Neural progenitor cell (in vitro differentiated cells): Measurements from ENCODE around the gene PTPRN2. TPM values are rescaled to one million over a fixed set of nuclear protein-coding genes. Genes with fewer than 3 reads are reported as not detected.

Experiments
- DNase-seq: peaks from one replicate; pipeline ENCODE4 v3.0.0-alpha.2; 2016; ENCODE audit warnings: low spot score
- H2AFZ ChIP-seq: fragments of 200-600 bp; sonication (generic); replicated peaks from 2 replicates; pipeline ENCODE4 v1.6.1; 2016; ENCODE audit warnings: antibody characterized with exemption
- H3F3A ChIP-seq: fragments of 200-600 bp; sonication (generic); 2 replicates; pipeline ENCODE4 v1.6.1; 2016; ENCODE audit warnings: antibody characterized with exemption, low read depth
- H3K27ac ChIP-seq: fragments of 200-600 bp; sonication (generic); 2 replicates; pipeline ENCODE4 v1.5.1; 2016; ENCODE audit warnings: mild to moderate bottlenecking
- H3K27me3 ChIP-seq: fragments of 200-600 bp; sonication (generic); 2 replicates; pipeline ENCODE4 v1.6.1; 2016; ENCODE audit warnings: mild to moderate bottlenecking, moderate library complexity
- H3K36me3 ChIP-seq: fragments of 200-600 bp; sonication (generic); 2 replicates; pipeline ENCODE4 v1.5.1; 2016
- H3K4me1 ChIP-seq: fragments of 200-600 bp; sonication (generic); 2 replicates; pipeline ENCODE4 v1.6.1; 2016; ENCODE audit warnings: mixed run types
- H3K4me2 ChIP-seq: fragments of 200-600 bp; sonication (generic); 2 replicates; pipeline ENCODE4 v1.6.1; 2016
- H3K4me3 ChIP-seq: fragments of 200-600 bp; sonication (generic); 2 replicates; pipeline ENCODE4 v1.5.1; 2016
- H3K79me2 ChIP-seq: fragments of 200-600 bp; sonication (generic); 2 replicates; pipeline ENCODE4 v1.6.1; 2016; ENCODE audit warnings: low read depth
- H3K9ac ChIP-seq: fragments of 200-600 bp; sonication (generic); 2 replicates; pipeline ENCODE4 v1.6.1; 2016
- H3K9me3 ChIP-seq: fragments of 200-600 bp; sonication (generic); 2 replicates; pipeline ENCODE4 v1.5.1; 2016; ENCODE audit warnings: low read depth
- H4K20me1 ChIP-seq: fragments of 200-600 bp; sonication (generic); 2 replicates; pipeline ENCODE4 v1.6.1; 2016; ENCODE audit warnings: low read depth
- H3K27ac Mint-ChIP-seq: 3 replicates; pipeline ENCODE4 v1.8.0; 2021; ENCODE audit warnings: mixed read lengths
- H3K27me3 Mint-ChIP-seq: 2 replicates; pipeline ENCODE4 v1.8.0; 2022; ENCODE audit warnings: low read depth, mild to moderate bottlenecking, inconsistent platforms, moderate library complexity, mixed read lengths; ENCODE audit not compliant: insufficient read depth
- H3K36me3 Mint-ChIP-seq: 3 replicates; pipeline ENCODE4 v1.8.0; 2021; ENCODE audit warnings: mixed read lengths
- H3K4me1 Mint-ChIP-seq: 3 replicates; pipeline ENCODE4 v1.8.0; 2021; ENCODE audit warnings: mixed read lengths
- H3K4me3 Mint-ChIP-seq: 3 replicates; pipeline ENCODE4 v1.8.0; 2021; ENCODE audit warnings: mild to moderate bottlenecking, moderate library complexity, mixed read lengths
- H3K9me3 Mint-ChIP-seq: 3 replicates; pipeline ENCODE4 v1.8.0; 2020; ENCODE audit warnings: mixed read lengths
- EZH2 ChIP-seq: fragments of 200-600 bp; sonication (generic); IDR thresholded peaks from 2 replicates; pipeline ENCODE4 v1.6.1; 2017; ENCODE audit warnings: antibody characterized with exemption, mild to moderate bottlenecking, moderate library complexity
- EZH2phosphoT487 ChIP-seq: fragments of 200-600 bp; sonication (generic); IDR thresholded peaks from 2 replicates; pipeline ENCODE4 v1.6.1; 2017; ENCODE audit warnings: antibody characterized with exemption
- total RNA-seq: library from RNA; depleted of rRNA; stranded (reverse); fragments of >200 nt; gene quantifications from 2 replicates; pipeline ENCODE4 v1.2.3, GENCODE V29; 2015; ENCODE audit warnings: low replicate concordance
- TF ChIP-seq, protein P1 (sequence below): fragments of 200-600 bp; sonication (generic); IDR thresholded peaks from 2 replicates; pipeline ENCODE4 v1.5.1; 2017; ENCODE audit warnings: antibody characterized with exemption, mild to moderate bottlenecking

Gene PTPRN2
- total RNA-seq, 1 donor from 2014 or later = 3.0 TPM

DNA sequence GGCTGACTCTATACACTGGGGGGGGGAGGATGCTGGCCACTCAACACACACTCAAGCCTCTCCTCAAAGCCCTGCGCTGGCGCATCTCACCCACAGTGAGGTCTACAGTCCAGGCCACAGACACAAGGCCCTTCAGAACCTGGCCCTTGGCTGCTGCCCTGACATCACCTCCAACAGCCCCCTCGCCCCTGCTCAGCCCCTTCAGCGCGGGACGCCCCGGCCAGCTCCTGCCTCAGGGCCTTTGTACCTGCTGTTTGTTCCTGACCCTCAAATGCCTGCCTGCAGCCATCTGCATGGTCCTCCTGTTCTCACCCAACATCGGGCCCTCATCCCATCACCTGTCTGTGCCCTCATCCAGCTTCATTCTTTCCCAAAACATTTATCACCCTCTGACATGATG is 678.3 kb downstream of the PTPRN2 start:
- Mint-ChIP-seq H3K4me3 (no peak overlapping the region), H3K27me3 (peaks cover 5% of the 10 kb centered on the region), H3K27ac (no peak overlapping the region), H3K36me3 (no peaks in the 10 kb centered on the region), H3K9me3 (peaks cover 12% of the 10 kb centered on the region), H3K4me1 (peaks cover 11% of the 10 kb centered on the region)
- Histone ChIP-seq H2AFZ (no peak overlapping the region), H3K4me1 (peaks cover 9% of the 10 kb centered on the region), H3K27ac (no peak overlapping the region), H3K9ac (no peak overlapping the region), H3K27me3 (no peaks in the 10 kb centered on the region), H4K20me1 (no peaks in the 10 kb centered on the region), H3K36me3 (no peaks in the 10 kb centered on the region), H3K9me3 (peaks cover 3% of the 10 kb centered on the region), H3F3A (peaks cover 4% of the 10 kb centered on the region), H3K79me2 (no peaks in the 10 kb centered on the region), H3K4me2 (no peak overlapping the region), H3K4me3 (no peak overlapping the region)
- no peak for DNase-seq
- TF ChIP-seq, protein P1, sequence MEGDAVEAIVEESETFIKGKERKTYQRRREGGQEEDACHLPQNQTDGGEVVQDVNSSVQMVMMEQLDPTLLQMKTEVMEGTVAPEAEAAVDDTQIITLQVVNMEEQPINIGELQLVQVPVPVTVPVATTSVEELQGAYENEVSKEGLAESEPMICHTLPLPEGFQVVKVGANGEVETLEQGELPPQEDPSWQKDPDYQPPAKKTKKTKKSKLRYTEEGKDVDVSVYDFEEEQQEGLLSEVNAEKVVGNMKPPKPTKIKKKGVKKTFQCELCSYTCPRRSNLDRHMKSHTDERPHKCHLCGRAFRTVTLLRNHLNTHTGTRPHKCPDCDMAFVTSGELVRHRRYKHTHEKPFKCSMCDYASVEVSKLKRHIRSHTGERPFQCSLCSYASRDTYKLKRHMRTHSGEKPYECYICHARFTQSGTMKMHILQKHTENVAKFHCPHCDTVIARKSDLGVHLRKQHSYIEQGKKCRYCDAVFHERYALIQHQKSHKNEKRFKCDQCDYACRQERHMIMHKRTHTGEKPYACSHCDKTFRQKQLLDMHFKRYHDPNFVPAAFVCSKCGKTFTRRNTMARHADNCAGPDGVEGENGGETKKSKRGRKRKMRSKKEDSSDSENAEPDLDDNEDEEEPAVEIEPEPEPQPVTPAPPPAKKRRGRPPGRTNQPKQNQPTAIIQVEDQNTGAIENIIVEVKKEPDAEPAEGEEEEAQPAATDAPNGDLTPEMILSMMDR = no peak
- TF ChIP-seq EZH2 = no peak
- TF ChIP-seq EZH2phosphoT487 = no peak

DNA sequence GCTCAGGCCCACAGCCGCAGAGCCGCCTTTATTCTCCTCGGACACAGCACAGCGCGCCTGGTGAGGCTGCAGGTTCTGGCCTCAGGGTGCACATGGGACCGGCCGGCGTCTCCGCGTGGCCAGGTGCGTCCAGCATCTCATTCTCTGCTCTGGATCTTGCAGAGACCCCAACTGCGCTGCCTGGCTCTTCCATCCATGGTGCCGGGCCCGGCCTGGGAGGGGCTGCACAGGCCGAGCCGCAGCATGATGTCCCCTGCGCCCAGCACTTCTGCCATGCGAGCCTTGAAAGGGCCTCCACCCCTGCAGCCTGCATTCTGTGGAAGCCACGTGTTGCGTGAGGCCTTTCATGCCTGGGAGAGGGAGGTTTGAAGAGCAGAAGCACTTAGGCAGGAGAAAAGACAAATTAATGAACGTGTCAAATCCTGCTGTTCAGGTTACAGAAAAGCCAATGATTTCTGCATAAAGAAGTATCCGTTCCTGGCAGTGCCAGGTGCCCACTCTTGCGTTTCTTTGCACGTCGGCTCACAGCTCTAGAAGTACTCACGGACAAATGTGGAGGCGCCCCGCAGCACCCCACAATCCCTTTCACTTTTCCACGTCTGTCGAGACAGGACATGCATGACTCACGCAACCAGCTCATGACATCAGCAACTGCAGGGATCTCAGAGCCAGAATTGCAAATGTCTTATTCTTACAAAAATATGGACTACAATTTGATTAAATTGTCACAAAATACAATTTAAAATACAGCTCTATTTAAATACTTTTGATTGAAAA is 679.4 kb downstream of the PTPRN2 start:
- Mint-ChIP-seq H3K4me1 (peaks cover 18% of the 10 kb centered on the region), H3K4me3 (no peak overlapping the region)

DNA sequence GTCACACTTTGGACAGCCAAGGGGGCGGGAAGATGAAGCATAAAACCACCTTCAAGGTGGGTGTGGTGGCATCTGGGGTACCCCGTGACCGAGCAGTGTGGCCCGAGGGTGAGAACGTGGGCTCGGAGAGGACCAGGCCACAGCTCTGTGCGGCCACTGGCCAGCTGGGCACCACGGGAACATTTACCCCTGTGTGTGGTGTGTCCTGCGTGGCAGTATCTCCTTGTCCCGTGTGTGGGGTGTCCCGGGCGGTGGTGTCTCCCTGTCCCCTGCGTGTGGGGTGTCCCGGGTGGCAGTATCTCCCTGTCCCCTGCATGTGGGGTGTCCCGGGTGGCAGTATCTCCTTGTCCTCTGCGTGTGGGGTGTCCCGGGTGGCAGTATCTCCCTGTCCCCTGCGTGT is 680.5 kb downstream of the PTPRN2 start:
- no peak overlapping the region for H3K27ac Mint-ChIP-seq
- H3K4me1 ChIP-seq = peaks cover 9% of the 10 kb centered on the region
- TF ChIP-seq EZH2phosphoT487 (no peak), EZH2 (no peak)
- TF ChIP-seq, protein P1 = no peak
- peaks cover 18% of the 10 kb centered on the region for H3K4me1 Mint-ChIP-seq
- peaks cover 6% of the 10 kb centered on the region for H3K9me3 Mint-ChIP-seq
- H3F3A ChIP-seq = peaks cover 4% of the 10 kb centered on the region
- no peak overlapping the region for H3K9ac ChIP-seq
- H3K79me2 ChIP-seq = no peaks in the 10 kb centered on the region
- no peaks in the 10 kb centered on the region for H3K36me3 Mint-ChIP-seq
- H3K9me3 ChIP-seq = no peaks in the 10 kb centered on the region
- no peaks in the 10 kb centered on the region for H3K27me3 ChIP-seq
- H3K4me3 ChIP-seq = no peak overlapping the region
- H2AFZ ChIP-seq = no peak overlapping the region
- peaks cover 6% of the 10 kb centered on the region for H3K27me3 Mint-ChIP-seq
- H3K4me2 ChIP-seq = no peak overlapping the region
- H3K36me3 ChIP-seq = no peaks in the 10 kb centered on the region
- no peaks in the 10 kb centered on the region for H4K20me1 ChIP-seq
- no peak for DNase-seq
- no peak overlapping the region for H3K4me3 Mint-ChIP-seq
- no peak overlapping the region for H3K27ac ChIP-seq

More for the DNA sequence above, 679.4 kb downstream of the PTPRN2 start:
- Histone ChIP-seq H3K9ac (no peak overlapping the region), H2AFZ (no peak overlapping the region), H3K79me2 (no peaks in the 10 kb centered on the region), H3K4me2 (no peak overlapping the region), H3K4me1 (peaks cover 9% of the 10 kb centered on the region), H3K27ac (no peak overlapping the region), H4K20me1 (no peaks in the 10 kb centered on the region), H3K27me3 (no peaks in the 10 kb centered on the region), H3K9me3 (no peaks in the 10 kb centered on the region), H3K36me3 (no peaks in the 10 kb centered on the region), H3K4me3 (no peak overlapping the region), H3F3A (peaks cover 4% of the 10 kb centered on the region)
- peaks cover 6% of the 10 kb centered on the region for H3K9me3 Mint-ChIP-seq
- TF ChIP-seq, protein P1 = no peak
- TF ChIP-seq EZH2 = no peak
- TF ChIP-seq EZH2phosphoT487 = no peak
- no peak overlapping the region for H3K27ac Mint-ChIP-seq
- no peak for DNase-seq
- H3K27me3 Mint-ChIP-seq = peaks cover 5% of the 10 kb centered on the region
- H3K36me3 Mint-ChIP-seq = no peaks in the 10 kb centered on the region
